AG08396 (cell line): Measurements from ENCODE around the gene KLK3.
"Not testable (repeated sequence)": the region's sequence is repeated elsewhere in the genome, so short reads cannot be mapped to it uniquely, and the experiment has no call there.

Experiments used
- DNase-seq: peaks from one replicate; pipeline ENCODE4 v3.0.0; 2012; ENCODE audit warnings: low spot score, mixed read lengths

Gene KLK3

GRCh38 chr19:50854636-50855410, at the start of gene KLK3:
TSS of gene KLK3 (plus strand) at chr19:50854915. CDS start at chr19:50854956, 41 bp downstream.
- DNase-seq, result no peak

DNA sequence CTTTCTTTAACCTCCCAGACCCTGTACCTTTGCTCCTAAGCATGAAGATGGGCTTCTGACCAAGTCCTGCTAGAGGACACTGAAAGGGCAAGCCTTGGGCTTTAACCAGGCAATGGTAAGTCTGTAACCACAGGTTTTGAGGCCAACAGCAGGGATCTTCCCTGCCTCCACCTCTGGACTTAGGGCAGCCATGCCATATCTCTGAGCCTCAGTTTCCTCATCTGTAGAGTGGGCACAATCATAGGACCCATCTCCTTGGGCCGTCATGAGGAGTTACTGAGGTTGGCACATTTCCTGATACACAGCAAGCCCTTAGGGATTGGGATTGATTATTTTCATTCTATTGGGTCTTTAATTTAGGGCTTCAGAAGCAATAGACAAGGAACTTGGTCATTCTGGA, 45.9 kb upstream of the KLK3 start:
- DNase-seq, result no peak

GRCh38 chr19:50811622-50812238, 43.0 kb upstream of the KLK3 start:
- DNase-seq, result not testable (repeated sequence)

DNA sequence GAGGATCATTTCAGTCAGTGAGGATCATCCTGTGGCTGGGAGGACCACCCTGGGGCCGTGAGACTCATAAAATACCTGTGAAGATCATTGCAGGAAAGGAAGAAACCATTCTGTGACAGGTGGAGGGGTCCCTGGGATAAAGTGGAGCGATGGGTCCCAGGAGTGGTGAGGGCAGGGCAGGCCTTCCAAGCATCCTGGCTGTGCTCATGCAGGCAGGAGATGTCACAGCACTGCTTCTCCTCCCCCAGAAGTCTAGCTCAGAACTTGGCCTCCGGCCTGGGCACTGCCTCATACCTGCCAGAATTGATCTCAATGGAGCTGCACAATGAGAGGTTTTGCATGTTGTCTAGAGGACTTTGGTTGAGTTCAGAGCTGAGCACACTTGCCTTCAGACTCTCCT, 42.2 kb upstream of the KLK3 start:
- no peak for DNase-seq

DNA sequence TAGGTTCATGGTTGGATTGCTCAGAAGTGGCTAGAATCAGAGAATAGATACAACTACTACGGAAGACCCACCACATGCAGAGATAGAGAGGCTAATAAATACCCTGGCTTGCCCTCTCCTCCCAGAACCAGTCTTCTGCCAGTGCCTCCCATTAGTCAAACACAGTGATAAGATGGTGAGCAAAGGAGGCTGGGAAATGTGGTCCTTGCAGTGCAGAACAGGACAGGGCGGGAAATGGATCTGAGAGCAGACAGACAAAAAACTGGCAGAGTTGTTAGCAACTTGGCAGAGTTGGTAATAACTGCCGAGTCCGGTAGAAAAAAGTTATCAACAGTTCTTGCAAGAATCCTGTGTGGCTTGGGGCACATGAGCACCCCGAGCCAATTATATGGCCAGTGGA, 39.8 kb upstream of the KLK3 start:
- DNase-seq, result no peak

GRCh38 chr19:50815439-50815838, 39.3 kb upstream of the KLK3 start:
- DNase-seq, result no peak

GRCh38 chr19:50817941-50818858, 36.5 kb upstream of the KLK3 start:
- DNase-seq, result peak; percentile 78

DNA sequence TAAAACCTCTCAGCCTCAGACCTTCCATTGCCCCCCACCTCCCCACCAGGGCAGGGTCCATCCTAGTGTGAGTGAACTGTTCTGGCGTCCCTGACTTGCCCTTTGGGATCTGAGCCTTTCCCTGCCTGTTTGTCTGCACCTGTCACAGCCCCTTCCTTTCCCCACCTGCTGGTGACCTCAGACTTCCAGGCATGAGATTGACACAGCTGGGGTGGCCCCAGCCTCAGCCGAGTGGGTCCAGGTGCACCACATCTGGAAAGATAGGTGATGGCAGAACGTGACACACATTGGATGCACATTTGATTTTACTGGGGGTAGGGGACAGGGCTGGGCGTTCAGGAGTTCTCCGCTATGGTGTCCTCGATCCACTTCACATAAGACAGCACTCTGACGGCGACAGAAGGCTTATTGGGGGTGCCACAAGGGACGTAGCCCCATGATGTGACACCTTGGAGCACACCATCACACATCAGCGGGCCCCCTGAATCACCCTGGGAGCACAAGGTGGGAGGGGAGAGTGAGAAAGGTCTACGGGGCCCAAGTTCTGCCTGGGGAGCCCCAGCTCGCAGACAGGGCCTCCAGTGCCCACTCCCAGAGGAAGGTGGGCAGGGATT, 35.7 kb upstream of the KLK3 start:
- DNase-seq, result no peak

- DNase-seq, result no peak
Measured at GRCh38 chr19:50819636-50820035, 35.1 kb upstream of the KLK3 start.

DNA sequence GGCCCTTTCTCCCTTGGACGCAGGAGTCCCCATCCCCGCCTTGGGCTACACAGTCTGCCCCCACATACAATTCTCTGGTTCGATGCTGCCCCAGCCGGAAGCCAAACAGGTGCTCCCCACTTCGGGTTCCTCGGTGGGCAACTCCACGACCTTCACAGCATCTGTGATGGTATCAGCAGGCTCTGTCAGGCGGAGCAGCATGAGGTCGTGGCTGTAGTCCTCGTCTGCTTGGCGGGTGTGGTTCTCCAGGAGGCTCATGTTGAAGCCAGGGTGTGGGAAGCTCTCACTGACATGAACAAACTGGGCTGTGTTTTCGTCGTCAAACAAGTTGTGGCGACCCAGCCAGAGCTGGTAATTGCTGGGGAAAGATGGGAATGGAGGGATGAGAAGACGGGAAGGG, 34.6 kb upstream of the KLK3 start:
- no peak for DNase-seq

DNA sequence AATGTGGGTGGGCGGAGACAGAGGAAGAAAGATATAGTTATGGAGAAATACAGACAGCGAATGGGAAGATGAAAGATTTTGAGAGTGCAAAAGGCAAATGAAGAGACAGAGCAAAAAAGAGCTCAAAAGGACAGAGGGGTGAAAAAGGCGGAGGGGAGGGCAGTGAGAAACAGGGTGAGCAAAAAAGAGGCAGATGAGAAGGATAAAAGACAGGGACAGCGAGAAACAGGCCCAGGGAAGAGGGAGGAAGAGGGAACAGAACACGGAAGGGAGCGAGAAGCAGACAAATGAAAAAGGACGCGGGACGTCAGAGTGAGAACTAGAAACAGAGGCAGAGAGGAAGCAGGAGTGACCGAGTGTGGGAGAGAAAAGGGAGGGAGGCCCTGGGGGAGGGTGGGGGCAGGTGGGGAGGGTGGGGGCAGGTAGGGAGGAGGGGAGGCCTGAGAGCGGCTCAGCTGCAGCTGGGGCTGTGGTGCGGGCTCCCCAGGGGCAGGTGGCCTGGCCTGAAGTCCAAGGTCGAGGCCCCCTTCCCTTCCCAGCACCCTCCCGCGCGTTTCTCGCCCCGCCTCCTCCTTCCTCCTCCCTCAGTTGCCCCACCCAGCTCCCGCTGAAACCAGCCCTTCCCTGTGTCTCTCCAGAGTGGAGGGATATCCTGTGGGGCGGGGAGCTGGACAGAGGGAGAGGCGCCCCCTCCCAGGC, 34.0 kb upstream of the KLK3 start:
- DNase-seq, result no peak

GRCh38 chr19:50821248-50821612, 33.5 kb upstream of the KLK3 start:
- no peak for DNase-seq

DNA sequence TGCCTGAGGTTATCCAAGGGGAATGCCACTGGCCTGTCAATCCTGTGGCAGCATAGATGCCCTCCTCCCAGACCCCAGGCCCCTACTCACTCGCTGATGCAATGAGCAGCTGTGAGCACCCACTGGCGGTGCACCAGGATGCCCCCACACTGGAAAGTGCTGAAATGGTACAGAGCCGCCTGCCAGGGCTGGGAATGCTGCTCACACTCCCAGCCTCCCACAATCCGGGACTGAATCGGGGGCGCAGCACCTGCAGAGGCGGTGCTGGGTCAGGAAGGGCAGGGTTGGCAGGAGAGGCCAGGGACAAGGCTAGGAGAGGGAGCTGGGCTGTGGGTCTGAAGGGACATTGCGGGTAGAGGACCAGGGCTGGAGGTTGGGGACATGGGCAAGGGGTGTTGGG, 33.1 kb upstream of the KLK3 start:
- no peak for DNase-seq

GRCh38 chr19:50822661-50823208, 32.0 kb upstream of the KLK3 start:
- no peak for DNase-seq

GRCh38 chr19:50823389-50824042, 31.2 kb upstream of the KLK3 start, which contains the start of gene KLK1:
TSS of gene KLK1 (minus strand) at chr19:50823787. CDS start at chr19:50823748, 39 bp downstream.
- no peak for DNase-seq

GRCh38 chr19:50826492-50827240, 28.0 kb upstream of the KLK3 start:
- no peak for DNase-seq

- DNase-seq, result no peak
Measured at GRCh38 chr19:50827476-50827875, 27.2 kb upstream of the KLK3 start.

GRCh38 chr19:50829801-50830200, 24.9 kb upstream of the KLK3 start:
- no peak for DNase-seq

DNA sequence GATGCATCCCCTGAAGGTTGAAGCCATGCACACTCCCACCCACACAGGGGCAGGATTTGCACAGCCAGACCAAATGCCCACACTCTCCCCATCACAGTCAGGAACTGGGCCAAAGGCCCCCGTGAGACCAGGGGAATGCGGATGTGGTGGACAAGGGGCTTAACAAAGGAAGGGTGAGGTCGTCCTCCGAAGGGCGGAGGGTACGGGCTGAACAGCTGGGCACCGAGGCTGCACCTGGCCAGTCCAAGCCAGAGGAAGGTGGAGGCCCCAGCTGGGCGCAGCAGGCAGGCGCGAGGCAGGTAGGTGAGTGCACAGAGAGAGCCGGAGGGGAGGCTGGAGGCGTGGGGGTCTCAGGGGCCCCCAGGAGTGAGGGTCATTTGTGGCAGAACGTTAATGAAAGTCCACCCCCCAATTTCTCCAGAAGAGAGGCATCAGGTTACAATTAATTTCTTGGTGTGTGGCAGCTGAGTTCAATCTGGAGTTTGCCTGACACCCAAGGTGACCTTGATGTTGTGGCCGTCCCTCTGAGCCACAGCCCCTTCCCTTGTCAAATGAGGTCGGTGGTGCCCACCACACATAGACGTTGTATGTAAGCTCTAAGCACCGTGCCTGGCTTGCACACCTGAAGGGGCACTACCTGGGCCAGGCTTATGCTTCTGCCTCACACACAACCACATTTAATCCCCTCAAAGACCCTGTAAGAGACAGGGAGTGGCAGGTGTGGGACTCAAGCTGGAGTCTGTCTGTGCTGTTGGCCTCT, 24.3 kb upstream of the KLK3 start:
- no peak for DNase-seq
